ENCODE measurements around the gene GAPT. TPM values are rescaled to one million over a fixed set of nuclear protein-coding genes. Genes with fewer than 3 reads are reported as not detected.
"Not testable (repeated sequence)": the region's sequence is repeated elsewhere in the genome, so short reads cannot be mapped to it uniquely, and the experiment has no call there.

Gene GAPT
- polyA plus RNA-seq, 3 donors = 1.5 to 1.8 (median 1.7) TPM

- DNase-seq (ENCODE audit: low read depth in 3 of 3, low spot score in 2 of 3) = no peak
These were observed 12.3 kb downstream of the GAPT start for GRCh38 chr5:58503390-58504046.

DNA sequence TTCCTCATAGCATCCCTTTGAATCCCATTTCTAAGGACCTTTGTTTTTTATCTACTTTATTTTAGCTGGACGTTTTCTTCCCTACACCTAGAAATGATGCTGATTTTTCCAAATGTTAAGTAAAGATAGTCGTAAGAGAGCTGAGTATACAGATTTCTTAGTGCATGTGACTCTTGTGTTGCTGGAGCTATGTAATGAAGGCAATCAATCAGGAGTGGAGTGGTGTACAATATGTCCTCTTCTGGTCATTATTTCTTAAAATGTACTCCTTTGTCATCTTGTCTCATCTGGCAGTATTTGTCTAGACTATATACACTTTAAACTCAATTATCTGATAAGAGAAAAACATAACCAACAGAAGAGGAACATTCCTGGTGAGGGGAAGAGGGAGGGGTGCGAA lies 13.5 kb downstream of the GAPT start:
- DNase-seq (ENCODE audit: low read depth in 3 of 3, low spot score in 2 of 3) = no peak

- DNase-seq (ENCODE audit: low read depth in 3 of 3, low spot score in 2 of 3) = no peak
These were observed 14.3 kb downstream of the GAPT start for GRCh38 chr5:58505502-58505901.

- no peak for DNase-seq (ENCODE audit: low read depth in 3 of 3, low spot score in 2 of 3)
These were observed 14.9 kb downstream of the GAPT start for GRCh38 chr5:58505971-58506640.

- no peak for DNase-seq (ENCODE audit: low read depth in 3 of 3, low spot score in 2 of 3)
These were observed 16.5 kb downstream of the GAPT start for GRCh38 chr5:58507715-58508114.

- DNase-seq (ENCODE audit: low read depth in 3 of 3, low spot score in 2 of 3) = no peak
These were observed 26.0 kb downstream of the GAPT start for GRCh38 chr5:58517198-58517597.

DNA sequence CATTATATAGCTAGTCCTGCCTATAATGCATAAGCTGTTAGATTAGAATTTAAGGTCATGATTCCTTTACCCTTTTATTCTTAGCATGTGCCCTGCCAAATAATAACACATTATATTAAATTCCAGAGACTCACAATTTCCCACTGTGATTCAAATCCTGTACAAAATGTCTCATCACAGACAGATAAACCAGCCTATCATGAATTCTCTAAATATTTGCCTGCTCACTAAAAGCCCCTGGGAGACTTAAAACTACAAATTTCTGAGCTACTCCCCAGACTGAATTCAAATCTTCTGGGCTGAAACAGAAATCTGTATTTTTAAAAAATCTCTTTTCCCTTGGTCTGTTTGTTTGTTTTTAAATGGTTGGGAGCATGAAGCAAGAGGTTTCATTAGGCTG lies 32.7 kb downstream of the GAPT start:
- no peak for DNase-seq (ENCODE audit: low read depth in 3 of 3, low spot score in 2 of 3)

- no peak for DNase-seq (ENCODE audit: low read depth in 3 of 3, low spot score in 2 of 3)
These were observed 33.3 kb downstream of the GAPT start for GRCh38 chr5:58524571-58524970.

- DNase-seq (ENCODE audit: low read depth in 3 of 3, low spot score in 2 of 3) = no peak
These were observed 39.8 kb downstream of the GAPT start for GRCh38 chr5:58530942-58531490.

DNA sequence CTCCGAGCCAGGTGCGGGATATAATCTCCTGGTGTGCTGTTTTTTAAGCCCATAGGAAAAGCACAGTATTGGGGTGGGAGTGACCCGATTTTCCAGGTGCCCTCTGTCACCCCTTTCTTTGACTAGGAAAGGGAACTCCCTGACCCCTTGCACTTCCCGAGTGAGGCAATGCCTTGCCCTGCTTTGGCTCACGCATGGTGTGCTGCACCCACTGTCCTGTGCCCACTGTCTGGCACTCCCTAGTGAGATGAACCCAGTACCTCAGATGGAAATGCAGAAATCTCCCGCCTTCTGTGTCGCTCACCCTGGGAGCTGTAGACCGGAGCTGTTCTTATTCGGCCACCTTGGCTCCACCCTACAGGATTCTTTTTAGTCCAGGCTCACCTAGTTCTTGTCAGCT lies 50.7 kb downstream of the GAPT start:
- not testable (repeated sequence) for DNase-seq (ENCODE audit: low read depth in 3 of 3, low spot score in 2 of 3)

- DNase-seq (ENCODE audit: low read depth in 3 of 3, low spot score in 2 of 3) = no peak
These were observed 51.5 kb downstream of the GAPT start for GRCh38 chr5:58542709-58543108.

DNA sequence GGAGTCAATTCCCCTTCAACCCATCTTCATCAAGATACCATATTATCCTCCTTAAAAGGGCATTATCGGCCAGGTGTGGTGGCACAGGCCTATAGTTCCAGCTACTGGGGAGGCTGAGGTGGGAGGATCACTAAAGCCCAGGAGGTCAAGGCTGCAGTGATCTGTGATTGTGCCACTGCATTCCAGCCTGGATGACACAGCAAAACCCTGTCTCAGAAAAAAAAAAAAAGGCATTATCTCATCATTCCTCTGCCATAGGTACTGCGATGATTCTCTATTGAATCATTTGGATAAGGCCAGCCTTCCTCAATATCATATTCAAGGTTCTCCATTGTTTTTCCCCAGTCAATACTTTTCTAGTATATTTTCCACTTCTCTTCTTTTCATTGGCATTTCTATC lies 52.5 kb downstream of the GAPT start:
- DNase-seq (ENCODE audit: low read depth in 3 of 3, low spot score in 2 of 3) = no peak

DNA sequence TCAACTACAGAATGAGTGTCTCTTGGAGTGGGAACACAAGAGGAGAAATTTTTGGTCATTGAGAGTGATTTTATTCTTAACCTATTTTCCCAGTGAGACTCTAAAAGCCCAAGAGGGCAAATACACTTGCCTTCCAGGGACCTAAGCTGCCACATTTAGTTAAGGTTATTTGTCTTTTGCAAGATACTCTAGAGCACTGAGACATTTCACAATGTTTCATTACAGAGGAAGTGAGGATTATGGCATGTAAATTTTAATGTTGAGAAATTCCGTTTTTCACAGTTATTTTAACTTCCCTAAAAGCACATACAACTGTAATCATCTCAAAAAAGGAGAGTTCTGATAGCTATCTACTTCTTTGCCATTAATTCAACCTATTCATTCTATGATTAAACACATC lies 53.0 kb downstream of the GAPT start:
- no peak for DNase-seq (ENCODE audit: low read depth in 3 of 3, low spot score in 2 of 3)

DNA sequence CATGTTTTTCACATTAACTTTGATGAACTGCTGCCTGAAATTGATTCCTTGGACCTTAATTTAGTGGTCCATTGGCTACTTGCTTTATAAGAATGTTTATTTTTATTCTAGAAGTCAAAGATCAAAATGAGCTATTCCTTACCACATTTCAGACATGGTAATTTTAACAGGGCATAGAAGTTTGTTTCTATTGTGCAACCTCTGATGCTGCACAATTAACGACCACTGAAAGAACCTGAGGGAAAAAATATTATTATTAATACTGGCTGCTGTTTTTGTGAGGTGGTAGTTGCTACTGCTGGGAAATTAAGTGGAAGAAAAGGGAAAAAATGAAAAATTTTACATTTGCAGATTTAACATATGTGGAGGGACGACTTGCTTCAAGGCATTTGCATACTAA lies 53.7 kb downstream of the GAPT start:
- no peak for DNase-seq (ENCODE audit: low read depth in 3 of 3, low spot score in 2 of 3)

DNA sequence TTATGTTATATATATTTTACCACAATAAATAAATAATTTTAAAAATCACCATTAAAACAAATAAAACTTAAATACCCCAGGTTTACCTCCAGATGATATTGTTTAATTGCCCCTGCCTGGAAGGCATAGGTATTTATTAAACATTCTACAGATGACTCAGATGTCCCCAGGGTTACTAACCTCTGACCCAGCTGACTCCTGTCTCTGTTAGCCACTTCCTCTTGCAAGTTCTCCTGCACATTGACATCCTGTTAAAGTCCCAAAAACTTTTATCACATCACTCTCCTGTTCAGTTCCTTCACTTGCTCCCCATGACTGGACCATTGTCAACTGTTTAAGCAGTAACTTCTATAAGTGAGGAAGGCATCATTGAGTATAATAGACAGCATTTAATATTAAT lies 54.7 kb downstream of the GAPT start:
- DNase-seq (ENCODE audit: low read depth in 3 of 3, low spot score in 2 of 3) = no peak

Other genes with a start within 250 kb of the GAPT start
- gene PLK2, start 31.3 kb upstream of the GAPT start, polyA plus RNA-seq (ENCODE audit: insufficient read length in 3 of 3) = 100 to 1,000 TPM; 198 to 220 (median 215) TPM
- 1 to 10 TPM; 1.9 to 4.8 (median 2.2) TPM for gene RAB3C, start 91.6 kb downstream of the GAPT start, polyA plus RNA-seq (ENCODE audit: insufficient read length in 3 of 3)

Data from right renal cortex interstitium (tissue), 3 donors.